Suppressor macrophage treated with lipopolysaccharide for 1 hour (primary cell): ENCODE results near the gene ZMYM2.
"Not testable (repeated sequence)": the region's sequence is repeated elsewhere in the genome, so short reads cannot be mapped to it uniquely, and the experiment has no call there.

Source experiments
- DNase-seq, 3 donors: peaks; one replicate each; pipeline ENCODE4 v3.0.0-alpha.2; 2020 to 2022

Gene ZMYM2

GRCh38 chr13:19984430-19985218 is 26.1 kb downstream of the ZMYM2 start:
- DNase-seq, result peak; percentile 18 to 32 (median 30)

GRCh38 chr13:19985219-19985556 is 26.7 kb downstream of the ZMYM2 start:
- DNase-seq, result no peak

GRCh38 chr13:19991531-19991930 is 33.0 kb downstream of the ZMYM2 start:
- DNase-seq, result no peak

- peak in 1 of 3 donors; percentile 9 for DNase-seq
Measured at GRCh38 chr13:19993024-19993423, 34.5 kb downstream of the ZMYM2 start.

- no peak for DNase-seq
Measured at GRCh38 chr13:19998960-19999359, 40.4 kb downstream of the ZMYM2 start.

GRCh38 chr13:20000062-20000552 is 41.6 kb downstream of the ZMYM2 start:
- DNase-seq, result no peak

GRCh38 chr13:20001366-20002190 is 43.1 kb downstream of the ZMYM2 start:
- DNase-seq, result no peak

- DNase-seq, result no peak
Measured at GRCh38 chr13:20002787-20003186, 44.3 kb downstream of the ZMYM2 start.

GRCh38 chr13:20006206-20006605 is 47.7 kb downstream of the ZMYM2 start:
- DNase-seq, result no peak

- DNase-seq, result no peak
Measured at GRCh38 chr13:20015763-20016162, 57.2 kb downstream of the ZMYM2 start.

GRCh38 chr13:20016649-20017364 is 58.3 kb downstream of the ZMYM2 start:
- no peak for DNase-seq

GRCh38 chr13:20017365-20017711 is 58.8 kb downstream of the ZMYM2 start:
- DNase-seq, result no peak

GRCh38 chr13:20019043-20019442 is 60.5 kb downstream of the ZMYM2 start:
- DNase-seq, result no peak

- DNase-seq, result peak in 2 of 3 donors; percentile 27 to 30
Measured at GRCh38 chr13:20024702-20025101, 66.2 kb downstream of the ZMYM2 start.

GRCh38 chr13:20028953-20029352 is 70.4 kb downstream of the ZMYM2 start:
- no peak for DNase-seq

GRCh38 chr13:20033486-20033885 is 75.0 kb downstream of the ZMYM2 start:
- no peak for DNase-seq

- no peak for DNase-seq
Measured at GRCh38 chr13:20035130-20035529, 76.6 kb downstream of the ZMYM2 start.

- DNase-seq, result no peak
Measured at GRCh38 chr13:20037908-20038307, 79.4 kb downstream of the ZMYM2 start.

GRCh38 chr13:20042603-20043002 is 84.1 kb downstream of the ZMYM2 start:
- not testable (repeated sequence) for DNase-seq

GRCh38 chr13:20043207-20043925 is 84.8 kb downstream of the ZMYM2 start:
- DNase-seq, result no peak

- no peak for DNase-seq
Measured at GRCh38 chr13:20044086-20044485, 85.6 kb downstream of the ZMYM2 start.

- DNase-seq, result no peak
Measured at GRCh38 chr13:20045950-20046548, 87.5 kb downstream of the ZMYM2 start.
